Measurements from ENCODE around the gene RXYLT1.

- TF ChIP-seq CTCF (IDR thresholded peaks at IDR 0.05) (no peak), POLR2A (IDR thresholded peaks at IDR 0.05) (no peak)
Observed at GRCh38 chr12:63753743-63754142, 26.0 kb upstream of the RXYLT1 start.
